Pancreas (tissue), 10 donors: ENCODE results near the gene CYS1. TPM values are rescaled to one million over a fixed set of nuclear protein-coding genes. Genes with fewer than 3 reads are reported as not detected.
"Not testable (repeated sequence)": the region's sequence is repeated elsewhere in the genome, so short reads cannot be mapped to it uniquely, and the experiment has no call there.

ENCODE experiments used
- ATAC-seq, 4 donors: fragments of 200-7000 bp; cut with Tn5 transposase; one replicate each; pipeline versions ENCODE4 v1.8.0 to v1.9.1; 2020; ENCODE audit warnings: mild to moderate bottlenecking in 4 of 4, moderate library complexity in 4 of 4
- DNase-seq, 6 donors: peaks; one replicate each; pipeline ENCODE4 v3.0.0-alpha.2; 2020
- FAIRE-seq: peaks from 2 replicates; lab custom pipeline; 2012; peaks lifted over from hg19 to GRCh38; lab: Jason Lieb, UNC
- H3K27ac ChIP-seq, 4 donors: fragments of 200-600 bp; sonication (generic); 1 replicate in 3 of 4; 2 replicates in 1 of 4; pipeline versions ENCODE4 v1.5.0 to v1.8.0; 2020
- H3K27me3 ChIP-seq, 4 donors: fragments of 200-600 bp; one replicate each; pipeline ENCODE4 v1.8.0; 2021
- H3K36me3 ChIP-seq, 3 donors: fragments of 200-600 bp; sonication (generic) in 1 of 3; one replicate each; pipeline versions ENCODE4 v1.5.0 to v1.8.0; 2020 to 2021
- H3K4me1 ChIP-seq, 3 donors: fragments of 200-600 bp; one replicate each; pipeline ENCODE4 v1.8.0; 2021
- H3K4me3 ChIP-seq, 4 donors: fragments of 200-600 bp; sonication (generic) in 2 of 4; one replicate each; pipeline versions ENCODE4 v1.5.0 to v1.8.0; 2020 to 2021
- H3K9me3 ChIP-seq, 4 donors: fragments of 200-600 bp; one replicate each; pipeline ENCODE4 v1.8.0; 2021
- CTCF ChIP-seq, 4 donors: fragments of 200-600 bp; sonication (generic) in 3 of 4; IDR thresholded peaks; one replicate each; pipeline versions ENCODE4 v1.5.0 to v1.8.0; 2021; ENCODE audit warnings: antibody characterized with exemption in 4 of 4
- WGBS, 2 donors: extraction: QIAGEN DNeasy Blood & Tissue Kit; methylation state at CpG; one replicate each; pipeline ENCODE4 v1.1.7; 2013; 5-methylcytosine and 5-hydroxymethylcytosine counted together
- intact Hi-C, 3 donors: fragments of 100-400 bp; cut with DNase I; formaldehyde crosslinking; loops; one replicate each; pipeline versions ENCODE4 v1.11.1 to v1.14.2; 2022
- polyA plus RNA-seq, 2 donors: library from polyadenylated mRNA; stranded (reverse); fragments of 200-250 nt; gene quantifications; one replicate each; pipeline ENCODE4 v1.2.3, GENCODE V29; 2013
- total RNA-seq, 6 donors: library from RNA; stranded (reverse); fragmentation: NEBNext Ultra II Directional in 4 of 6; extraction: Animal tissue kit (Norgen Biotek cat#: 25700) in 4 of 6; gene quantifications; one replicate each; pipeline versions ENCODE4 v1.2.1 to v1.2.4, GENCODE V29; 2021 to 2023
- donor health status: healthy with polysubstance abuse.
- donor health status: DM: no; HTN: no; CAD: no; lungs with moderate emphysema.
- donor health status: DM: no; HTN: no; CAD: no.
- donor health status: control.
- donor health status: control.
- donor health status: Bipolar disorder and iron deficiency.
- donor health status: DM: yes; HTN: yes; CAD: no.
- donor health status: DM: no; HTN: no; CAD: no.
- donor health status: DM: no; HTN: no; CAD: no.
- donor health status: DM: yes; HTN: yes; CAD: no.

The CYS1 gene
- total and polyA plus RNA-seq, 8 donors: 18.9 to 51.3 (median 21.7) TPM

- Histone ChIP-seq H3K27me3 (no peaks in the 10 kb centered on the region), H3K4me1 (peaks cover 17 to 24% (median 18%) of the 10 kb centered on the region in 3 donors), H3K4me3 (no peak overlapping the region), H3K27ac (no peak overlapping the region), H3K9me3 (no peaks in the 10 kb centered on the region), H3K36me3 (no peaks in the 10 kb centered on the region)
- ATAC-seq: no peak
- no peak for TF ChIP-seq CTCF (IDR thresholded peaks at IDR 0.05)
- no peak for FAIRE-seq
- intact Hi-C loops: no loop called here
- 74 to 75% methylated on average over 12 of the region's 12 CpGs for WGBS, 2 donors
- peak in 1 of 6 donors; percentile 6 for DNase-seq
Measured at GRCh38 chr2:10034333-10035052, 45.7 kb downstream of the CYS1 start.

GRCh38 chr2:10033251-10034006, 46.8 kb downstream of the CYS1 start:
- FAIRE-seq: no peak

GRCh38 chr2:10032746-10033105, 47.5 kb downstream of the CYS1 start:
- DNase-seq (peak in 1 of 6 donors; percentile 35), FAIRE-seq (no peak), ATAC-seq (no peak)
- no peaks in the 10 kb centered on the region for H3K9me3 ChIP-seq
- WGBS, 2 donors: 98% methylated on average over 7 of the region's 7 CpGs
- no peak for TF ChIP-seq CTCF (IDR thresholded peaks at IDR 0.05)
- intact Hi-C loops: loop anchor here in 1 of 3 donors (2.0 kb wide), 1 partner anchor 44 kb away; no protein-coding TSS in a partner anchor
- H3K4me1 ChIP-seq: peaks cover 17 to 23% (median 17%) of the 10 kb centered on the region in 3 donors
- no peaks in the 10 kb centered on the region for H3K36me3 ChIP-seq
- H3K27me3 ChIP-seq: no peaks in the 10 kb centered on the region
- no peak overlapping the region for H3K4me3 ChIP-seq
- H3K27ac ChIP-seq: no peak overlapping the region

More at GRCh38 chr2:10033251-10034006, 46.8 kb downstream of the CYS1 start:
- ATAC-seq (no peak), DNase-seq (peak in 1 of 6 donors; percentile 65)
- H3K4me3 ChIP-seq: no peak overlapping the region
- H3K27ac ChIP-seq: no peak overlapping the region
- peaks cover 17 to 23% (median 17%) of the 10 kb centered on the region in 3 donors for H3K4me1 ChIP-seq
- H3K9me3 ChIP-seq: no peaks in the 10 kb centered on the region
- intact Hi-C loops: loop anchor here in 1 of 3 donors (2.0 kb wide), 1 partner anchor 45 kb away; no protein-coding TSS in a partner anchor
- no peaks in the 10 kb centered on the region for H3K27me3 ChIP-seq
- no peaks in the 10 kb centered on the region for H3K36me3 ChIP-seq
- TF ChIP-seq CTCF (IDR thresholded peaks at IDR 0.05): no peak
- 80 to 82% methylated on average over 14 of the region's 14 CpGs for WGBS, 2 donors

- TF ChIP-seq CTCF (IDR thresholded peaks at IDR 0.05): no peak
- no peaks in the 10 kb centered on the region for H3K27me3 ChIP-seq
- no peak for FAIRE-seq
- peak overlapping the region in 1 of 4 donors; percentile 29 for H3K4me3 ChIP-seq
- intact Hi-C loops: loop anchor here in 1 of 3 donors (2.0 kb wide), 1 partner anchor 43 kb away; no protein-coding TSS in a partner anchor
- peak in 1 of 6 donors; percentile 51 for DNase-seq
- H3K27ac ChIP-seq: no peak overlapping the region
- no peaks in the 10 kb centered on the region for H3K36me3 ChIP-seq
- no peak for ATAC-seq
- WGBS, 2 donors: 86 to 87% methylated on average over 20 of the region's 20 CpGs
- no peaks in the 10 kb centered on the region for H3K9me3 ChIP-seq
- peaks cover 16 to 17% (median 17%) of the 10 kb centered on the region in 3 donors for H3K4me1 ChIP-seq
Measured at GRCh38 chr2:10031886-10032745, 48.1 kb downstream of the CYS1 start.

- H3K27ac ChIP-seq, H3K36me3 ChIP-seq, intact Hi-C loops, H3K27me3 ChIP-seq, H3K4me1 ChIP-seq, ATAC-seq, FAIRE-seq, H3K9me3 ChIP-seq: not testable (repeated sequence)
- H3K4me3 ChIP-seq: peak overlapping the region in 2 of 4 donors; percentile 5 to 29
- WGBS, 2 donors: 67 to 84% methylated on average over 8 of the region's 8 CpGs
- DNase-seq: peak in 1 of 6 donors; percentile 12
Measured at GRCh38 chr2:10030798-10031197, 49.4 kb downstream of the CYS1 start.
